Chondrocyte (in vitro differentiated cells): ENCODE results near the gene KAZN. TPM values are rescaled to one million over a fixed set of nuclear protein-coding genes. Genes with fewer than 3 reads are reported as not detected.

Experiments
- DNase-seq: peaks from one replicate; pipeline ENCODE4 v3.0.0; 2021; ENCODE audit warnings: mixed read lengths, low spot score
- H3K27ac Mint-ChIP-seq: one replicate; pipeline ENCODE4 v1.8.0; 2021; ENCODE audit warnings: mild to moderate bottlenecking, moderate library complexity, mixed read lengths; ENCODE audit not compliant: unreplicated experiment
- H3K27me3 Mint-ChIP-seq: 2 replicates; pipeline ENCODE4 v1.8.0; 2021; ENCODE audit warnings: low read depth, mixed read lengths
- H3K36me3 Mint-ChIP-seq: 2 replicates; pipeline ENCODE4 v1.8.0; 2021; ENCODE audit warnings: low read depth, mixed read lengths
- H3K4me1 Mint-ChIP-seq: 2 replicates; pipeline ENCODE4 v1.8.0; 2021; ENCODE audit warnings: low read depth, mild to moderate bottlenecking, mixed read lengths
- H3K4me3 Mint-ChIP-seq: one replicate; pipeline ENCODE4 v1.8.0; 2021; ENCODE audit warnings: mild to moderate bottlenecking, moderate library complexity, mixed read lengths; ENCODE audit not compliant: unreplicated experiment
- H3K9me3 Mint-ChIP-seq: 2 replicates; pipeline ENCODE4 v1.8.0; 2021; ENCODE audit warnings: low read depth, mixed read lengths
- total RNA-seq: library from RNA; stranded (reverse); gene quantifications from 3 replicates; pipeline ENCODE4 v1.2.1, GENCODE V29; 2021
- TF ChIP-seq, protein P1 (sequence below): fragments of 200-600 bp; sonication (generic); IDR thresholded peaks from 2 replicates; pipeline ENCODE4 v1.5.0; 2021; ENCODE audit warnings: antibody characterized with exemption, mild to moderate bottlenecking, moderate library complexity

Gene KAZN
- total RNA-seq, 1 donor from 2014 or later: 29.6 TPM

DNA sequence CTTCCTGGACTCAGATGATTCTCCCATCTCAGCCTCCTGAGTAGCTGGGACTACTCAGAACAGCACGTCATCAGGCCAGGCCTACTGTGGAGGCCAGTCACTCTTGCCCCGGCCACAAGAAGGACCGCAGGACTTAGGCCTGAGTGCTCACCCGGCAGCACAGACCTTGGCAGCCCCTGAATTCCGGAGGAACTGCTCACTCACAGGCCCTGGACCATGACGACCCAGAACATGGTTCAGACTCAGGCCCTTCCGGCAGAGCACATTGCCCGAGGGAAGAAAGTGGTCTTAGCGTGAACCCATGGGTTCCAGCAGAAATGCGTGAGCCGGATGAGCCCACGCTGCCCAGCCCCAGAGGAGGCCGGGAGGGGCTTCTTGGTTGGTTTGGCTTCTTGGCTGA is 377.8 kb downstream of the KAZN start:
- peak overlapping the region; percentile 66 for H3K27ac Mint-ChIP-seq
- no peaks in the 10 kb centered on the region for H3K27me3 Mint-ChIP-seq

DNA sequence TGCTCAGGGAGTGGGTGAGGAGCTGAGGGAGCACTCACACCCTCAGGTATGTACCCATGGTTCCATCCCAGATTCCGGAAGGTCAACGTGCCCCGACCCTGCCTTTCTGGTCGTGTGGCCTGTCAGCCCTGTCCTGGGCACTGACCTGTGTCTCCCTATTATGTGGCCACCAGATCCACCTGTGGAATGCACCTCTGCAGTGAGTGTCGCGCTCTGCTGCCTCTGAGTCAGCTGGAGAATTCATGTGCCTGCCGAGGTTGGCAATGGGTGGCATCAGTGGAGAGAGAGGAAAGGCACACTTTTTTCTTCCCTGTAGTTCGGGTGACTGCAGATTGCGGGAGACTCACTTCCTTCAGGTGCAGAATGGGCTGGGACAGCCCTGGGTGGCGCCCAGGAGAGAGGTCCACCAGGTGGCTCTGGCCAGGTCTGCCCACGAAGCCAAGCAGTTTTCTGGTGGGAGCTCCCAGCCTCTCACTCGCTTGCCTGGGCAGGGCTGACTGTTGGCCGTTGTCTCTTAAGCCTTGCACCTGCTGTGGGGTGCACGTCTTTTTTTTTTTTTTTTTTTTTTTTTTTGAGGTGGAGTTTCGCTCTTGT is 378.9 kb downstream of the KAZN start:
- H3K9me3 Mint-ChIP-seq: no peaks in the 10 kb centered on the region
- no peaks in the 10 kb centered on the region for H3K27me3 Mint-ChIP-seq
- peaks cover 48% of the 10 kb centered on the region for H3K4me1 Mint-ChIP-seq
- no peak for DNase-seq
- H3K27ac Mint-ChIP-seq: no peak overlapping the region
- TF ChIP-seq, protein P1, sequence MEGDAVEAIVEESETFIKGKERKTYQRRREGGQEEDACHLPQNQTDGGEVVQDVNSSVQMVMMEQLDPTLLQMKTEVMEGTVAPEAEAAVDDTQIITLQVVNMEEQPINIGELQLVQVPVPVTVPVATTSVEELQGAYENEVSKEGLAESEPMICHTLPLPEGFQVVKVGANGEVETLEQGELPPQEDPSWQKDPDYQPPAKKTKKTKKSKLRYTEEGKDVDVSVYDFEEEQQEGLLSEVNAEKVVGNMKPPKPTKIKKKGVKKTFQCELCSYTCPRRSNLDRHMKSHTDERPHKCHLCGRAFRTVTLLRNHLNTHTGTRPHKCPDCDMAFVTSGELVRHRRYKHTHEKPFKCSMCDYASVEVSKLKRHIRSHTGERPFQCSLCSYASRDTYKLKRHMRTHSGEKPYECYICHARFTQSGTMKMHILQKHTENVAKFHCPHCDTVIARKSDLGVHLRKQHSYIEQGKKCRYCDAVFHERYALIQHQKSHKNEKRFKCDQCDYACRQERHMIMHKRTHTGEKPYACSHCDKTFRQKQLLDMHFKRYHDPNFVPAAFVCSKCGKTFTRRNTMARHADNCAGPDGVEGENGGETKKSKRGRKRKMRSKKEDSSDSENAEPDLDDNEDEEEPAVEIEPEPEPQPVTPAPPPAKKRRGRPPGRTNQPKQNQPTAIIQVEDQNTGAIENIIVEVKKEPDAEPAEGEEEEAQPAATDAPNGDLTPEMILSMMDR: no peak
- H3K36me3 Mint-ChIP-seq: peaks cover 7% of the 10 kb centered on the region
- H3K4me3 Mint-ChIP-seq: no peak overlapping the region

More for the DNA sequence above, 377.8 kb downstream of the KAZN start:
- peaks cover 55% of the 10 kb centered on the region for H3K4me1 Mint-ChIP-seq
- H3K9me3 Mint-ChIP-seq: no peaks in the 10 kb centered on the region
- DNase-seq: no peak
- TF ChIP-seq, protein P1: no peak
- no peak overlapping the region for H3K4me3 Mint-ChIP-seq
- peaks cover 7% of the 10 kb centered on the region for H3K36me3 Mint-ChIP-seq

DNA sequence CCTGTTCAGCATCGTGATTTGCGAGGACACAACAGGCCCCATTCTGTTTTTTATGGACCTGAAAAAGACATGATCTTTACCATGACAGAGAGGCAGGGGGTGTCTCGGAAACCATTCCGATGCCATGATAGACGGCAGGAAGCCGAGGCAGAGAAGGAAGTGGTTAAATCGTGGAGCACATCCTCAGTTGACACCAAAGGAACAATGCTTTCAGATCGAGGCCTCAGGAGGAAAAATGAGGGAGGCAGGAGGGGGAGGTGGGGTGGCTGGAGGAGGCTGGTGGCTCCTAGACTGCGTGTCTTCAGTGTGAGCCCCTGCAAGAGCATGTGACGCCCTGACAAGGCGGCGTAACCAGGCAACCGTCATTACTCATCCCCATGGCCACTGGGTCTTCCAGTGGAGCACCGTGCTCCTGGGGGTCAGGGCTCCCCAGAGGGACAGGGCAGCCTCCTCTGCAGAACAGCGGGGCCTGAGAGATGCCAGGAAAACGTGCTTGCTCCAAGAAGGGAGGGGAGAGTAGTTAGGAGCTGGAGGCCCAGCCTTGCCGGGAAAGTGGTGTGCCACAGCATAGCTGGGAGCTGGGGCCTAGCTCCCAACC is 382.2 kb downstream of the KAZN start:
- TF ChIP-seq, protein P1: no peak
- H3K4me3 Mint-ChIP-seq: no peak overlapping the region
- H3K4me1 Mint-ChIP-seq: peaks cover 23% of the 10 kb centered on the region
- H3K36me3 Mint-ChIP-seq: peaks cover 4% of the 10 kb centered on the region
- no peak for DNase-seq
- no peaks in the 10 kb centered on the region for H3K27me3 Mint-ChIP-seq
- H3K27ac Mint-ChIP-seq: peak overlapping the region; percentile 89
- H3K9me3 Mint-ChIP-seq: no peaks in the 10 kb centered on the region

DNA sequence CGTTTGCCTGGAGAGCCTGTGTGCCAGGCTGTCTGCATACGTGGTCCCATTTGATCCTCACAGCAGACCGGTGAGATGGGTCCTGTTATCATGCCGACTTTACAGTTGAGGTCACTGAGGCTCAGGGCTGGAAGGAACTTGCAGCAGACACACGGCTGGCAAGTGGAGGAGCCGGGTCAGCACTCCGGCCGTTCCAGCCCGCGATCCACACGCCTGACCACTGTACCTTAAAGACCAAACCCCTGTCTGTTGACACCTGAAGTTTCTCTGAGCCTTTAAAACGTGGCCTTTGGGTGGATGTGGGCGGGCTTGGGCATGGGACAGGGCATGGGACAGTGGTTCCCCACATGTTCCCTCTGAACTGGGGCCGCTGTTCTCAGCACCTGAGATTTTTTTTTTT is 383.5 kb downstream of the KAZN start:
- Mint-ChIP-seq H3K4me3 (no peak overlapping the region), H3K9me3 (no peaks in the 10 kb centered on the region), H3K36me3 (peaks cover 4% of the 10 kb centered on the region), H3K4me1 (peaks cover 20% of the 10 kb centered on the region), H3K27me3 (no peaks in the 10 kb centered on the region), H3K27ac (no peak overlapping the region)
- no peak for DNase-seq
- TF ChIP-seq, protein P1: no peak

DNA sequence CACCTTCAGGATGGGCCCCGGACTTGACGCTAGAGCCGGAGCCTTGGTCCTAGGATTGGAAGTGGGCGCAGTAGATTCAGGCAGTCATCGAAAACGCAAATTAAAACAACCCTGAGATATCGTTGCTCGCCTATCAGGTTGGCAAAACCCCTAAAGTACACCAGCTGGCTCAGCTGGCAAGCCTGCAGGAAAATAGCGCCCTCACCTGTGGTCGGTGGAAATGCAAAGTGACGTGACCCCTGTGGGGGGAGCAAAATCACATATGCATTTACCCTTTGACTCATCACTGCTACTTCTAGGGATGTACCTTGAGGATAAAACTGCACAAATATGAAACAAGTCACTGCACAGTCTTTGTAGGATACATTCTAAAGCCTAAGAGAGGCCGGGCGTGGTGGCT is 384.8 kb downstream of the KAZN start:
- TF ChIP-seq, protein P1: no peak
- H3K36me3 Mint-ChIP-seq: peaks cover 2% of the 10 kb centered on the region
- H3K27me3 Mint-ChIP-seq: no peaks in the 10 kb centered on the region
- DNase-seq: no peak
- H3K4me1 Mint-ChIP-seq: peaks cover 30% of the 10 kb centered on the region
- no peaks in the 10 kb centered on the region for H3K9me3 Mint-ChIP-seq
- H3K4me3 Mint-ChIP-seq: no peak overlapping the region
- H3K27ac Mint-ChIP-seq: no peak overlapping the region
